Brain microvascular endothelial cell (primary cell): ENCODE data around the gene SLC43A2.

Experiments used
- DNase-seq: peaks from one replicate; pipeline ENCODE4 v3.0.0-alpha.2; 2020
- H3K27ac ChIP-seq: fragments of 250-450 bp; sonication (Bioruptor Pico); 2 replicates; pipeline ENCODE4 v1.5.1; 2020; ENCODE audit warnings: mild to moderate bottlenecking, moderate library complexity
- H3K27me3 ChIP-seq: fragments of 250-450 bp; sonication (Bioruptor Pico); replicated peaks from 2 replicates; pipeline ENCODE4 v1.5.1; 2020; ENCODE audit warnings: mild to moderate bottlenecking
- H3K36me3 ChIP-seq: fragments of 250-450 bp; sonication (Bioruptor Pico); replicated peaks from 2 replicates; pipeline ENCODE4 v1.5.1; 2020; ENCODE audit warnings: mild to moderate bottlenecking
- H3K4me3 ChIP-seq: 2 replicates; pipeline ENCODE4 v1.5.1; 2011; ENCODE audit warnings: low read depth, mild to moderate bottlenecking, control low read depth, low read length, moderate library complexity
- CTCF ChIP-seq: IDR thresholded peaks from 2 replicates; pipeline ENCODE4 v1.5.1; 2011; ENCODE audit warnings: low read depth, mild to moderate bottlenecking, moderate library complexity, low read length, control low read depth, inconsistent platforms; ENCODE audit errors: missing control alignments
- in situ Hi-C: cut with HindIII; loops from 2 replicates; pipeline ENCODE4 v1.10.0; 2017; ENCODE audit warnings: low sequenced_read_pairs, low pct_ligation_motif_present

SLC43A2 gene

GRCh38 chr17:1606352-1606985 lies 22.2 kb downstream of the SLC43A2 start:
- DNase-seq: peak; percentile 17
- Histone ChIP-seq H3K4me3 (no peak overlapping the region), H3K27ac (no peak overlapping the region), H3K27me3 (no peaks in the 10 kb centered on the region), H3K36me3 (no peaks in the 10 kb centered on the region)
- TF ChIP-seq CTCF: no peak
- in situ Hi-C loops: no loop called here

- no peaks in the 10 kb centered on the region for H3K36me3 ChIP-seq
- no peak overlapping the region for H3K4me3 ChIP-seq
- H3K27ac ChIP-seq: no peak overlapping the region
- no peak for DNase-seq
- no peaks in the 10 kb centered on the region for H3K27me3 ChIP-seq
- TF ChIP-seq CTCF: no peak
- in situ Hi-C loops: no loop called here
Measured at GRCh38 chr17:1605681-1606351, 22.8 kb downstream of the SLC43A2 start.

GRCh38 chr17:1604831-1605528 lies 23.7 kb downstream of the SLC43A2 start:
- no peak for TF ChIP-seq CTCF
- no peak for DNase-seq
- Histone ChIP-seq H3K36me3 (no peaks in the 10 kb centered on the region), H3K27me3 (no peaks in the 10 kb centered on the region), H3K4me3 (no peak overlapping the region), H3K27ac (no peak overlapping the region)
- in situ Hi-C loops: no loop called here

- in situ Hi-C loops: no loop called here
- no peaks in the 10 kb centered on the region for H3K36me3 ChIP-seq
- no peak overlapping the region for H3K27ac ChIP-seq
- H3K27me3 ChIP-seq: no peaks in the 10 kb centered on the region
- no peak overlapping the region for H3K4me3 ChIP-seq
- no peak for TF ChIP-seq CTCF
- DNase-seq: no peak
Measured at GRCh38 chr17:1601571-1601970, 27.1 kb downstream of the SLC43A2 start.

GRCh38 chr17:1598399-1599095 lies 30.1 kb downstream of the SLC43A2 start:
- in situ Hi-C loops: no loop called here
- H3K4me3 ChIP-seq: no peak overlapping the region
- DNase-seq: no peak
- no peak for TF ChIP-seq CTCF
- no peaks in the 10 kb centered on the region for H3K27me3 ChIP-seq
- H3K36me3 ChIP-seq: no peaks in the 10 kb centered on the region
- H3K27ac ChIP-seq: no peak overlapping the region
